ES-I3 (cell line): Measurements from ENCODE around the gene MRGPRG.

ENCODE experiments used
- H3K36me3 ChIP-seq: 2 replicates; pipeline ENCODE4 v1.6.1; 2013; ENCODE audit warnings: mild to moderate bottlenecking, low read length, control low read depth, moderate library complexity; ENCODE audit not compliant: insufficient read depth
- H3K4me1 ChIP-seq: 2 replicates; pipeline ENCODE4 v1.6.1; 2013; ENCODE audit warnings: mild to moderate bottlenecking, control low read depth, low read length; ENCODE audit not compliant: insufficient read depth
- H3K9ac ChIP-seq: 2 replicates; pipeline ENCODE4 v1.6.1; 2013; ENCODE audit warnings: low read depth, mild to moderate bottlenecking, low read length, moderate library complexity
- H3K9me3 ChIP-seq: 2 replicates; pipeline ENCODE4 v1.6.1; 2013; ENCODE audit warnings: mild to moderate bottlenecking, low read length, moderate library complexity; ENCODE audit not compliant: control insufficient read depth, insufficient read depth

MRGPRG gene

GRCh38 chr11:3221408-3222002 is 2.9 kb upstream of the MRGPRG start:
- Histone ChIP-seq H3K9me3 (no peaks in the 10 kb centered on the region), H3K9ac (no peak overlapping the region), H3K36me3 (no peaks in the 10 kb centered on the region), H3K4me1 (peaks cover 14% of the 10 kb centered on the region; the same call in 1 of the 2 replicates)

- peaks cover 16% of the 10 kb centered on the region; the same call in 1 of the 2 replicates for H3K4me1 ChIP-seq
- no peaks in the 10 kb centered on the region for H3K36me3 ChIP-seq
- H3K9me3 ChIP-seq: no peaks in the 10 kb centered on the region
- H3K9ac ChIP-seq: no peak overlapping the region
Measured at GRCh38 chr11:3220521-3221407, 2.2 kb upstream of the MRGPRG start.

GRCh38 chr11:3220101-3220500 is 1.5 kb upstream of the MRGPRG start:
- Histone ChIP-seq H3K9me3 (no peaks in the 10 kb centered on the region), H3K4me1 (peaks cover 18% of the 10 kb centered on the region; the same call in 1 of the 2 replicates), H3K9ac (no peak overlapping the region), H3K36me3 (no peaks in the 10 kb centered on the region)

- H3K36me3 ChIP-seq: no peaks in the 10 kb centered on the region
- no peaks in the 10 kb centered on the region for H3K9me3 ChIP-seq
- no peak overlapping the region for H3K9ac ChIP-seq
- peaks cover 13% of the 10 kb centered on the region; the same call in 1 of the 2 replicates for H3K4me1 ChIP-seq
Measured at GRCh38 chr11:3219281-3219892, 774 bp upstream of the MRGPRG start.

- Histone ChIP-seq H3K36me3 (no peaks in the 10 kb centered on the region), H3K4me1 (peaks cover 4% of the 10 kb centered on the region; the same call in 1 of the 2 replicates), H3K9ac (no peak overlapping the region), H3K9me3 (no peaks in the 10 kb centered on the region)
Measured at GRCh38 chr11:3217818-3218482, 663 bp downstream of the MRGPRG start.

GRCh38 chr11:3216027-3216525 is 2.5 kb downstream of the MRGPRG start:
- peaks cover 4% of the 10 kb centered on the region; the same call in 1 of the 2 replicates for H3K4me1 ChIP-seq
- H3K9ac ChIP-seq: no peak overlapping the region
- no peaks in the 10 kb centered on the region for H3K36me3 ChIP-seq
- no peaks in the 10 kb centered on the region; the same call in 1 of the 2 replicates for H3K9me3 ChIP-seq

- no peak overlapping the region for H3K9ac ChIP-seq
- H3K4me1 ChIP-seq: peaks cover 4% of the 10 kb centered on the region; the same call in 1 of the 2 replicates
- no peaks in the 10 kb centered on the region for H3K36me3 ChIP-seq
- no peaks in the 10 kb centered on the region; the same call in 1 of the 2 replicates for H3K9me3 ChIP-seq
Measured at GRCh38 chr11:3215346-3216026, 3.1 kb downstream of the MRGPRG start.

- Histone ChIP-seq H3K4me1 (peaks cover 4% of the 10 kb centered on the region; the same call in 1 of the 2 replicates), H3K9me3 (no peaks in the 10 kb centered on the region; the same call in 1 of the 2 replicates), H3K9ac (no peak overlapping the region), H3K36me3 (no peaks in the 10 kb centered on the region)
Measured at GRCh38 chr11:3214420-3214699, 4.3 kb downstream of the MRGPRG start.

- Histone ChIP-seq H3K36me3 (no peaks in the 10 kb centered on the region), H3K9me3 (no peaks in the 10 kb centered on the region; the same call in 1 of the 2 replicates), H3K9ac (no peak overlapping the region), H3K4me1 (peaks cover 4% of the 10 kb centered on the region; the same call in 1 of the 2 replicates)
Measured at GRCh38 chr11:3213659-3214419, 4.8 kb downstream of the MRGPRG start.

GRCh38 chr11:3208272-3208671 is 10.3 kb downstream of the MRGPRG start:
- Histone ChIP-seq H3K4me1 (no peaks in the 10 kb centered on the region), H3K9ac (no peak overlapping the region), H3K36me3 (no peaks in the 10 kb centered on the region), H3K9me3 (no peaks in the 10 kb centered on the region; the same call in 1 of the 2 replicates)

- Histone ChIP-seq H3K9ac (no peak overlapping the region), H3K36me3 (no peaks in the 10 kb centered on the region), H3K9me3 (no peaks in the 10 kb centered on the region; the same call in 1 of the 2 replicates), H3K4me1 (no peaks in the 10 kb centered on the region)
Measured at GRCh38 chr11:3207526-3208189, 11.0 kb downstream of the MRGPRG start.

GRCh38 chr11:3206922-3207204 is 11.8 kb downstream of the MRGPRG start:
- Histone ChIP-seq H3K4me1 (no peaks in the 10 kb centered on the region), H3K36me3 (no peaks in the 10 kb centered on the region), H3K9ac (no peak overlapping the region), H3K9me3 (no peaks in the 10 kb centered on the region; the same call in 1 of the 2 replicates)
